22Rv1 (cell line): ENCODE measurements around the gene GPR68.

Experiments
- ZFX ChIP-seq: fragments of 450-650 bp; IDR thresholded peaks from 2 replicates; pipeline ENCODE4 v1.6.1; 2017; ENCODE audit warnings: antibody characterized with exemption, borderline replicate concordance
- TF ChIP-seq, protein P1 (sequence below): fragments of 450-650 bp; IDR thresholded peaks from 2 replicates; pipeline ENCODE4 v1.5.1; 2017; ENCODE audit warnings: mild to moderate bottlenecking

DNA sequence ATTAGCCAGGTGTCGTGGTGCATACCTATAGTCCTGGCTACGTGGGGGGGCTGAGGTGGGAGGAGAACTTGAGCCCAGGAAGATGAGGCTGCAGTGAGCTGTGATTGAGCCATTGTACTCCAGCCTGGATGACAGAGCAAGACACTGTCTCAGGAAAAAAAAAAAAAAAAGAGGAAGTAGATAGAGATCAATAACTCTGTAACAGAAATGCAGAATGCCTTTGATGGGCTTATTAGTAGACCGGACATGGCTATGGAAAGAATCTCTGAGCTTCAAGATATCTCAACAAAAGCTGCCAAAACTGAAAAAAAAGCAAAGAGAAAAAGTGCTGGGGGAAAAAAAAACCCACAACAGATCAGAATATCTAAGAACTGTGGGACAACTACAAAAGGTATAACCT lies 37.5 kb downstream of the GPR68 start:
- TF ChIP-seq, protein P1, sequence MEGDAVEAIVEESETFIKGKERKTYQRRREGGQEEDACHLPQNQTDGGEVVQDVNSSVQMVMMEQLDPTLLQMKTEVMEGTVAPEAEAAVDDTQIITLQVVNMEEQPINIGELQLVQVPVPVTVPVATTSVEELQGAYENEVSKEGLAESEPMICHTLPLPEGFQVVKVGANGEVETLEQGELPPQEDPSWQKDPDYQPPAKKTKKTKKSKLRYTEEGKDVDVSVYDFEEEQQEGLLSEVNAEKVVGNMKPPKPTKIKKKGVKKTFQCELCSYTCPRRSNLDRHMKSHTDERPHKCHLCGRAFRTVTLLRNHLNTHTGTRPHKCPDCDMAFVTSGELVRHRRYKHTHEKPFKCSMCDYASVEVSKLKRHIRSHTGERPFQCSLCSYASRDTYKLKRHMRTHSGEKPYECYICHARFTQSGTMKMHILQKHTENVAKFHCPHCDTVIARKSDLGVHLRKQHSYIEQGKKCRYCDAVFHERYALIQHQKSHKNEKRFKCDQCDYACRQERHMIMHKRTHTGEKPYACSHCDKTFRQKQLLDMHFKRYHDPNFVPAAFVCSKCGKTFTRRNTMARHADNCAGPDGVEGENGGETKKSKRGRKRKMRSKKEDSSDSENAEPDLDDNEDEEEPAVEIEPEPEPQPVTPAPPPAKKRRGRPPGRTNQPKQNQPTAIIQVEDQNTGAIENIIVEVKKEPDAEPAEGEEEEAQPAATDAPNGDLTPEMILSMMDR = no peak
- TF ChIP-seq ZFX = no peak
